Peyer's patch (tissue), 4 donors: ENCODE results near the gene CEBPB. TPM values are rescaled to one million over a fixed set of nuclear protein-coding genes. Genes with fewer than 3 reads are reported as not detected.
A peak's percentile ranks its signal among the peaks of the same experiment; 100 is the strongest.

Experiments used
- DNase-seq, 3 donors: peaks; one replicate each; pipeline ENCODE4 v3.0.0-alpha.2; 2017 to 2019
- H3K27ac ChIP-seq, 4 donors: fragments of 200-600 bp; sonication (generic); one replicate each; pipeline ENCODE4 v1.5.1; 2016 to 2019
- H3K27me3 ChIP-seq, 2 donors: fragments of 200-600 bp; sonication (generic); one replicate each; pipeline ENCODE4 v1.5.1; 2019
- H3K36me3 ChIP-seq, 3 donors: fragments of 200-600 bp; sonication (generic); one replicate each; pipeline ENCODE4 v1.5.1; 2016 to 2019
- H3K4me1 ChIP-seq, 4 donors: fragments of 200-600 bp; sonication (generic); one replicate each; pipeline ENCODE4 v1.5.1; 2016 to 2019
- H3K4me3 ChIP-seq, 4 donors: fragments of 200-600 bp; sonication (generic); 1 replicate in 3 of 4; 2 replicates in 1 of 4; pipeline ENCODE4 v1.5.1; 2016 to 2019; ENCODE audit warnings: mild to moderate bottlenecking in 1 of 4
- H3K9me3 ChIP-seq, 4 donors: fragments of 200-600 bp; sonication (generic); one replicate each; pipeline ENCODE4 v1.5.1; 2016 to 2019; ENCODE audit warnings: mild to moderate bottlenecking in 1 of 4
- CTCF ChIP-seq, 6 experiments: fragments of 450-650 bp in 4 of 6; fragments of 200-600 bp in 2 of 6; sonication (generic) in 1 of 6; IDR thresholded peaks; one replicate each; pipeline ENCODE4 v1.5.1; 2017 to 2019; ENCODE audit warnings: antibody characterized with exemption in 6 of 6, mild to moderate bottlenecking in 3 of 6, moderate library complexity in 1 of 6
- POLR2A ChIP-seq, 2 donors: fragments of 450-650 bp; IDR thresholded peaks; one replicate each; pipeline ENCODE4 v1.5.1; 2017; ENCODE audit warnings: antibody characterized with exemption in 2 of 2, mild to moderate bottlenecking in 2 of 2, moderate library complexity in 2 of 2
- total RNA-seq, 4 donors: library from RNA; depleted of rRNA; stranded (reverse); fragments of >200 nt; gene quantifications; one replicate each; pipeline ENCODE4 v1.1.0, GENCODE V29; 2016

Gene CEBPB
- total RNA-seq, 4 donors from 2014 or later: 13.8 to 41.3 (median 27.8) TPM

DNA sequence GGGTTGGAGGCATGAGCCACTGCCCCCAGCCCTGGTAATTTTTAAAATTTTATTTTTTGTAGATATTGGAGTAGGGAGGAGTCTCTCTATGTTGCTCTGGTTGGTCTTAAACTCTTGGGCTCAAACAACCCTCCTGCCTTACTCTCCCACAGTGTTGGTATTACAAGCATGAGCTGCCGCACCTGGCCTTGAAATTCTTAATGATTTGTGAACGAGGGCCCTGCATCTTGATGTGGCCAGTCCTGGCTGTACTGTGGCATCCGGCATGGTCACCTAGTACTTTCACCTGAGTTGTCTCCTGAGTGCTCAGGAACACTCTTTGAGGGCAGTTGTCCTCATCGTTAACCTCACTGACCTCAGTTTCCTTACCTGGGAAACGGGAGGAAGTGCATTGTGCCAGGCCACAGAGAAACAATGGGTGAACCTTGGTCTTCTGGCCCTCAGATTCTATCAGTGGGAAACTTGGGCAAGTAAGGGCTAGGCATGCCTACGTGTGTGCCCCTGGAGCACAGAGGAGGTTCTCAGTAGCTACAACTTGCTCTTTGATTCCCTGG, 19.5 kb downstream of the CEBPB start:
- no peak for TF ChIP-seq POLR2A (IDR thresholded peaks at IDR 0.05)
- Histone ChIP-seq H3K27me3 (no peaks in the 10 kb centered on the region), H3K36me3 (no peaks in the 10 kb centered on the region), H3K27ac (no peak overlapping the region), H3K9me3 (no peaks in the 10 kb centered on the region), H3K4me3 (no peak overlapping the region), H3K4me1 (no peaks in the 10 kb centered on the region)
- DNase-seq: no peak

GRCh38 chr20:50211091-50211490, 20.5 kb downstream of the CEBPB start:
- H3K36me3 ChIP-seq: no peaks in the 10 kb centered on the region
- H3K27me3 ChIP-seq: no peaks in the 10 kb centered on the region
- no peak overlapping the region for H3K4me3 ChIP-seq
- no peaks in the 10 kb centered on the region for H3K9me3 ChIP-seq
- DNase-seq: no peak
- no peaks in the 10 kb centered on the region for H3K4me1 ChIP-seq
- no peak overlapping the region for H3K27ac ChIP-seq
- TF ChIP-seq POLR2A (IDR thresholded peaks at IDR 0.05) (no peak), CTCF (IDR thresholded peaks at IDR 0.05) (no peak)

DNA sequence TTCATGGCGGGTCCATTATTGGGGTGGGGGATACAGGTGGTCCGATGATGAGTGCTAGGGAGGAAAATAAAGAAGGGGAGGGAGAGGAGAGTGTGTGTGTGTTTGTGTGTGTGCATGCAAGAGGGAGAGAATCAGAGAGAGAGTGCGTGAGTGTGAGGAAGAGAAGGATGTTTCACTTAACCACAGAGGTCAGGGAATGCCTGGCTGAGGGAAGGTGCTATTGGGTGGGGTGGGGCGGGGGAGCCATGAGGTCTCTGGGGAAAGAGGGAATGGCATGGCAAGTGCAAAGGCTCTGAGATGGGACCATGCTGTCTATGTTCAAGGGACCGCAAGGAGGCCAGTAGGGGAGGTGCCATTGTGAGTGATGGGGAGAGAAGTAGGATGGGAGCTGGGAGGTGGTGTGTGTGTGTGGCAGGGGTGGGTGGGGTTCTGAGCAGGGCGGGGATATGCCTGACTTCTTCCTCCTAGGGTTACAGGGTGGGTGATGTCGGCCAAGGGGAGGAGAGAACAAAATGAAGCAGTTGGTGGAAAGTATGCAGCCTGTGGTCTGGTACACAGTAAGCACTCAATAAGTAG, 23.0 kb downstream of the CEBPB start:
- Histone ChIP-seq H3K27ac (no peak overlapping the region), H3K36me3 (no peaks in the 10 kb centered on the region), H3K27me3 (no peaks in the 10 kb centered on the region), H3K9me3 (no peaks in the 10 kb centered on the region), H3K4me1 (peaks cover 0 to 3% (median 0%) of the 10 kb centered on the region in 4 donors), H3K4me3 (no peak overlapping the region)
- peak in 1 of 3 donors; percentile 21 for DNase-seq
- no peak for TF ChIP-seq CTCF (IDR thresholded peaks at IDR 0.05)
- TF ChIP-seq POLR2A (IDR thresholded peaks at IDR 0.05): no peak

DNA sequence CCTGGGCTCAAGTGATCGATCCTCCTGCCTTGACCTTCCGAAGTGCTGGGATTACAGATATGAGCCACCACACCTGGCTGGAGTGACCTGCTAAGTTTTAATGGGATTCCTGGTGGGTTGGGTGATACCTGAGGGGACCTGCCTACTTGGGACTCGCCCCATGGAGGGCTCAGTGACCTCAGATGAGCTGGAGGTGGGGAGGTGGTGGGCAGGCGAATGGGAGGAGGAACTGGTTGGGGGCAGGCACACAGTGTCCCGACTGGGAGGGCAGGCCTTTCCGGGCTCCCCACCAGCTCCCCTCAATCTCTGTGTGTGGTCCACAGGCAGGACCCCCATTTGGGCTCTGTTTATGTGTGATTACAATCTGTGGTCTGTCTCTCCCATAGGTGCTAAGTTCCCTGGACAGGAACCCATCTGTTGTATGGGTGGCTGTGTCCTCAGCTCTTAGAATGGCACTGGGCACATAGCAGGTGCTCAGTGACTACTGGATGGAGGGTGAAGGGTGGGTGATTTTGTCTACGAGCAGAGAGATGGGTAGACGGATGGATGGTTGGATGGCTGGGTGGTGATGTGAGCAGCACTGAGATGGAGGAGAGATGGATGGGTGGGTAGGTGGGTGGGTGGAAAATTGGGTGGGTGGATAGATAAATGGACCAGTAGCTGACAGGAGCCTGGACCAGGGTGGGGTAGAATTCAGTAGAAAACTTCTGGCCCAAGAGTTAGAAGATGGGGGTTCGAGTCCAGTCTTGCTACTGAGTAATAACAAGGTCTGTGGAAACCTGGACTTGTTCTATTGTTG, 23.8 kb downstream of the CEBPB start:
- H3K4me3 ChIP-seq: no peak overlapping the region
- H3K27me3 ChIP-seq: no peaks in the 10 kb centered on the region
- peaks cover 0 to 3% (median 0%) of the 10 kb centered on the region in 4 donors for H3K4me1 ChIP-seq
- H3K36me3 ChIP-seq: no peaks in the 10 kb centered on the region
- TF ChIP-seq CTCF (IDR thresholded peaks at IDR 0.05) (no peak), POLR2A (IDR thresholded peaks at IDR 0.05) (no peak)
- DNase-seq: no peak
- H3K9me3 ChIP-seq: no peaks in the 10 kb centered on the region
- H3K27ac ChIP-seq: no peak overlapping the region

DNA sequence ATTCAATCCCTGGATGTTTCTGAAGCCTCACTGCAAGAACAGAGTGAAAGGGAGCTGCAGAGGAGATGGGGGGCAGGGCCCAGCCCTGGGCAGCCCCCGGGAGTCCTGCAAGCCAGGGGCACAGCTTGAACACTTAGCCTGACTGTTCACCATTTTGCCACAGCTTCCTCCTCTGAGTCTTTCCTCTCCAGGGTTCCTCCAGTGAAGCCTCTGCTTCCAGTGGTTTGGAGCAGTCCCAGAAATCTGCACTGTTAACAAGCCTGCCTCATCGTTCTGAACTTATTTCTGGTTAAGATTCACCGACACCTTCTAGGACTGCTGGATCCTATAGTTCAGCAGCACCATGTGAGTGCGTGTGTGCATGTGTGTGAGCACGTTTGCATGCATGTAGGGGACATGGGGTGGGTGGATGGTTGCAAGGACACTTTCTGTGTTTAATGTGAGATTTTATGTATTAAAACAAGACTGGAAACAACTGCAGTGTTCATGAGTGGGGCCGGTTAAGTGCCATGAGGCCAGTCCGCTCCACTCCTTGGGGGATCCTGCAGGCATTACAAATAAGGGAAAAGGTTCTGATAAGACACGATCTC, 24.6 kb downstream of the CEBPB start:
- Histone ChIP-seq H3K27me3 (no peaks in the 10 kb centered on the region), H3K36me3 (no peaks in the 10 kb centered on the region), H3K4me1 (peaks cover 0 to 3% (median 0%) of the 10 kb centered on the region in 4 donors), H3K4me3 (no peak overlapping the region), H3K27ac (no peak overlapping the region), H3K9me3 (peaks cover 0 to 3% (median 0%) of the 10 kb centered on the region in 4 donors)
- peak in 1 of 3 donors; percentile 26 for DNase-seq
- TF ChIP-seq POLR2A (IDR thresholded peaks at IDR 0.05): no peak
- TF ChIP-seq CTCF (IDR thresholded peaks at IDR 0.05): no peak

GRCh38 chr20:50215926-50216325, 25.3 kb downstream of the CEBPB start:
- Histone ChIP-seq H3K9me3 (peaks cover 0 to 3% (median 0%) of the 10 kb centered on the region in 4 donors), H3K4me1 (peaks cover 0 to 3% (median 0%) of the 10 kb centered on the region in 4 donors), H3K27ac (no peak overlapping the region), H3K4me3 (no peak overlapping the region), H3K36me3 (no peaks in the 10 kb centered on the region), H3K27me3 (no peaks in the 10 kb centered on the region)
- TF ChIP-seq POLR2A (IDR thresholded peaks at IDR 0.05): no peak
- no peak for DNase-seq
